ENCODE results near the gene GRHL1. TPM values are rescaled to one million over a fixed set of nuclear protein-coding genes. Genes with fewer than 3 reads are reported as not detected.

The GRHL1 gene
- total and polyA plus RNA-seq, 2 of the 8 experiments (the other 6 are each of a cell fraction or from before 2014, with no cell fraction given): 1.3 to 3.6 TPM

DNA sequence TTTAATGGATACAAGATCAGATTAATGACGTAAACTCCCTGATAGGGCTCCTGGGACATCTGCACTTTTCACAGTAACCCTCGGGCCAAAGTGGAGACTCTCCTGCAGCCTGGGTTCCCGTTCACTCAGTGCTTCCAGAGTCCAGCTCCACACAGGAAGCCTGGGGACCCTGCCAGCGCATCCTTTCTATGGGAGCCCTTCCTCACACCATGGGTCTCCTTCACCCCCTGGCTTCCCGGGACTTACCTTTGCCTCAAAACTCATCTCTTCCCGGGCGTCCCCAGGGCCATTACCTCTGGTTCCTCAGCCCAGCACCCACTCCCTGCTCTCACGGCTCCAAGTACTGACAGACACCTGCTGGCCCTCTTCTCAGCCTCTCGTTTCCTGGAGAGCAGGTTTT, 51.2 kb downstream of the GRHL1 start:
- Histone ChIP-seq H3K36me3 (ENCODE audit: control insufficient read depth in 2 of 4, insufficient read depth in 4 of 4, low read length in 3 of 4) (no peaks in the 10 kb centered on the region), H2BK12ac (ENCODE audit: low read depth, low read length) (no peak overlapping the region), H2BK5ac (ENCODE audit: low read depth, low read length) (no peak overlapping the region), H3K23ac (ENCODE audit: insufficient read length) (no peak overlapping the region), H3K9me3 (ENCODE audit: insufficient read depth in 2 of 2, low read depth in 1 of 2, low read length in 1 of 2) (0 out of 4 replicates have a peak, but pooled peaks cover 0 to 2% of the 10 kb centered on the region in 2 experiments), H3K79me2 (ENCODE audit: control insufficient read depth in 1 of 2, insufficient read depth in 2 of 2, low read length in 2 of 2) (no peaks in the 10 kb centered on the region), H3K14ac (ENCODE audit: insufficient read length) (no peak overlapping the region), H2AK5ac (ENCODE audit: low read depth, low read length) (no peak overlapping the region), H4K20me1 (replicated peaks in 1 of 2; ENCODE audit: control insufficient read depth in 1 of 2, insufficient read depth in 2 of 2, low read length in 2 of 2) (no peaks in the 10 kb centered on the region), H4K5ac (ENCODE audit: insufficient read length, low read depth, low read length) (no peak overlapping the region), H3K4me2 (ENCODE audit: insufficient read depth in 1 of 2, low read depth in 2 of 2, low read length in 2 of 2) (no peak overlapping the region), H3K4me3 (ENCODE audit: extremely low read depth in 1 of 4, insufficient read depth in 2 of 4, low read depth in 3 of 4, low read length in 4 of 4) (no peak overlapping the region), H4K8ac (ENCODE audit: extremely low read depth, insufficient read depth, low read length) (no peak overlapping the region), H2AFZ (ENCODE audit: low read length) (no peak overlapping the region), H2BK15ac (ENCODE audit: low read length) (no peak overlapping the region), H3K4ac (replicated peaks; ENCODE audit: insufficient read length, low read depth, low read length) (no peak overlapping the region), H2BK120ac (replicated peaks; ENCODE audit: low read depth, low read length) (no peak overlapping the region), H3K56ac (replicated peaks; ENCODE audit: insufficient read length, low read depth, low read length) (no peak overlapping the region), H4K91ac (replicated peaks; ENCODE audit: insufficient read length, low read length) (no peak overlapping the region), H3K23me2 (ENCODE audit: low read depth, low read length) (no peaks in the 10 kb centered on the region), H3K9ac (replicated peaks in 1 of 4; ENCODE audit: extremely low read depth in 1 of 4, low read depth in 3 of 4, low read length in 3 of 4) (no peak overlapping the region), H3K18ac (ENCODE audit: extremely low read depth, low read length) (no peak overlapping the region), H2BK20ac (ENCODE audit: low read length) (no peak overlapping the region), H3K79me1 (ENCODE audit: low read depth, low read length) (no peaks in the 10 kb centered on the region), H3K27me3 (replicated peaks in 1 of 4; ENCODE audit: control insufficient read depth in 3 of 4, extremely low read depth in 1 of 4, insufficient read depth in 3 of 4, low read length in 3 of 4) (no peaks in the 10 kb centered on the region), H3K4me1 (replicated peaks in 1 of 4; ENCODE audit: control insufficient read depth in 3 of 4, insufficient read depth in 4 of 4, low read length in 3 of 4) (peaks cover 0 to 4% (median under 1%) of the 10 kb centered on the region in 4 experiments; a peak in 1 of 7 replicates), H3K27ac (ENCODE audit: low read depth, low read length) (no peak overlapping the region)
- ChIA-PET CTCF (ENCODE audit: partially characterized antibody) (interaction anchor here (0.5 to 2.2 kb wide), 5 partner anchors 14 to 33 kb away, joined by 3 to 8 read pairs (median 3); no protein-coding TSS in a partner anchor), POLR2A (ENCODE audit: partially characterized antibody) (no interaction called here)
- DNase-seq (ENCODE audit: low read depth in 1 of 2, low spot score in 2 of 2) (no peak), FAIRE-seq (no peak)
- no peak for TF ChIP-seq CBX5 (IDR thresholded peaks at IDR 0.05; ENCODE audit: low read depth, low read length)
- TF ChIP-seq CHD1 (IDR thresholded peaks at IDR 0.05; ENCODE audit: low read depth, low read length): no peak
- WGBS, 2 experiments (ENCODE audit: extremely low coverage in 1 of 2, insufficient coverage in 1 of 2, insufficient read length in 1 of 2, insufficient replicate concordance in 2 of 2, low coverage in 1 of 2, low lambda C conversion rate in 2 of 2, missing lambda C conversion rate in 1 of 2): 86% methylated on average over 9 of the region's 9 CpGs; no CpG with 5 or more reads in 1 of the 2 experiments

Measured in H1 (cell line).